ENCODE results near the gene PRKCA.
"Not testable (repeated sequence)": the region's sequence is repeated elsewhere in the genome, so short reads cannot be mapped to it uniquely, and the experiment has no call there.

PRKCA gene

DNA sequence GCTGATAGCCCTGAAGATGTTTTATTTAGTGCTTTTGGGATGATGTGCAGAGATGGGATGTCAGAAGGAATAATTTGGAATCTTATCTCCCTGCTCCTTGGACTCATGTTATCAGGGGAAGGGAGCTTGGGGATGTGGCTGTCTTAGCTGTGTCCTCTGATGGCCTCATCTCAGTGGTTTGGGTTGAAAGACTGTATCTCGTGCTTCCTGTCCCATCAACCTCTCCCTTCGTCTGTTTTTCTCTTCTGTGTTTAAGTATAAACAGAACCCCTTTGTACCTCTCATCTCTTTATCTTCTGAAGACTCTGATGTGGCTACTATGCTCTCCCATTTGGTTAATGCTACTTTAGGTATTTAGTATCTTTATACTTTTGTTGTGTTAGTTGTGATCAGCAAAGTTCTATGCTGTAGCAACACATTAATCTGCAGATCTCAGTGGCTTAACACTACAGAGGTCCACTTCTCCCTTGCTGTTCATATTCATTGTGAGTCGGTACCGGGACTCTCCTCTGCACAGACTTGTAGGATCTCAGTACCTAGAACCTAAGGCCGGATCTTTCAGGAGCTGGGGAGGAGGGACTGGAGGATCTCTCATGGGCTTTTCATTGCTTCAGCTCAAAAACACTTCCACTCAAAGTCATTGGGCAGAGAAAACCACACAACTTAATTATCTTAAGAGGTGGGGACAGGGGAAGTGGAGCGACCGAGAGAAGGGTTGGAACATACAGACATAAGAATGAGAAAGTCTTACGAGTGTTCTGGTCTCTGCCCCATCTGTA is 28.8 kb downstream of the PRKCA start:
- DNase-seq: no peak

DNA sequence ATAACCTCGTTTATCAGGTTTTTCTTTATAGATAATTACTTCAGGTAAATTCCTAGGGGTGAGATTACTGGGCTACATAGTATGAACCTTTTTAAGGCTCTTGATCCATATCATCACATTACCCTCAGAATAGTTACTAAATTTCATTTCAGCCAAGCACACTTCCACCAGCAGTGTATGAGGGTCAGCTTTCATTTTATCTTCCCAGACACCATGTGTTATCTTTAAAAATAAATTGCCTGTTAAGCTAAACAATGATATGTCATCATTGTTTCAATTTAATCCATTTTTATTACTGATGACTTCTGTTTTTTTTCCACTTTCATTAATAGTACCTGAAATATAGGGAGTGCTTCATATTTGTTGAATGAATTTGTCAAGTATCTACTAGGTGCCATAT is 33.4 kb downstream of the PRKCA start:
- no peak for DNase-seq

- DNase-seq: no peak
Observed at GRCh38 chr17:66337268-66337667, 34.9 kb downstream of the PRKCA start.

- no peak for DNase-seq
Observed at GRCh38 chr17:66337866-66338485, 35.6 kb downstream of the PRKCA start.

DNA sequence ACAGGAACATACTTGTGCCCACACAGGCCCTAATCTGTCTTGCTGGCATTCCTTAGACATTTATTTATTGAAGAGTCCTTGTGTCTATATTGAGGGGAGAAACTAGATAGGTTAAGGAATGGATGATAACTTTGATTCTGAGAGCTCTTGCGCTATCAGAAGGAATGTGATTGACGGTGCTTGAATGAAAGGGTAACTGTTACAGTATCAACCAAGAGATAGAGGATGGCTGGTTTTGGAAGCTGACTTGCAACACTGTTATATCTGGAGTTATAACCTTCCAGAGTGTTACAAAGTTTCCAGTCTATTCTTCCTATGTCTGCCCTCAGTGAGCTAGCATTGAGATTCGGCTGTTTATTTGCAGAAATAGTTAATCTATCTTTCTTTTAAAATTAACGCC is 36.5 kb downstream of the PRKCA start:
- DNase-seq: no peak

DNA sequence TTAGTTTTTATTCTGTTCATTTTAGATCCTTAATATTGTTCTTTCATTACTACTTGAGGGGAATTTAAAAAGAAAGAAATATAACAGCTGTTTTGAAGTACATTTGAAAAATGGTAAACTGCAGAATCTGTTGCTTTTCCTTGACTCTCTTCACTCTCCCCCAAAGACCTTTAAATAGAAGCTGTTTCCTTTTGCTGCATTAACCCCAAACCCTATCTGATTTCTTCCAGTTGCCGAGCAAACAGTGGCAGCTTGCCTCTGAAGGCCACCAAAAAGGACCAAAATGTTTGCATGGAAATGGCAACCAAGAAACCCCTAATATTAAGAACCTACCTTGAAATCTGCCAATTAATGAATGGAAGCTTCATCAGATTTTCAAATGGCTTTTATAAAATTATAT is 37.1 kb downstream of the PRKCA start:
- no peak for DNase-seq

DNA sequence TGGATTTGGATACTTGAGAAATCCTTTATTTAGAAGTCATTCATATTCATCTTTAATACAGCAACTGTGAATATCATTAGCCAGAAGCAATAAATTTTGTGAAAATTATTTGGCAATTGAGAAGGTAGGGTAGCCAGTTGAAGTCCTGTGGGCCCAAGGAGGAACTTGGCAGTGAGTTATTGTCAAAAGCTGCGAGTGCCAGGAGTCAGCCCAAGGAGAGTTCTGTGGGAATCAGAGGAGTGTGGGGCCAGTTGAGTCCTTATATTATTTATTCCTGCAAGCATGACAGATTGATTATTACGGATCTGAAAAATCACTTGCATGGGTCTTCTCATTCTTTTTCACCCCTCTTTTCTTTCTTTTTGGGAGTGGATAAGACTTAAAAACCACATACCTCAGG is 38.3 kb downstream of the PRKCA start:
- DNase-seq: no peak

GRCh38 chr17:66341462-66341861 is 39.0 kb downstream of the PRKCA start:
- DNase-seq: no peak

GRCh38 chr17:66342263-66342662 is 39.9 kb downstream of the PRKCA start:
- DNase-seq: not testable (repeated sequence)

DNA sequence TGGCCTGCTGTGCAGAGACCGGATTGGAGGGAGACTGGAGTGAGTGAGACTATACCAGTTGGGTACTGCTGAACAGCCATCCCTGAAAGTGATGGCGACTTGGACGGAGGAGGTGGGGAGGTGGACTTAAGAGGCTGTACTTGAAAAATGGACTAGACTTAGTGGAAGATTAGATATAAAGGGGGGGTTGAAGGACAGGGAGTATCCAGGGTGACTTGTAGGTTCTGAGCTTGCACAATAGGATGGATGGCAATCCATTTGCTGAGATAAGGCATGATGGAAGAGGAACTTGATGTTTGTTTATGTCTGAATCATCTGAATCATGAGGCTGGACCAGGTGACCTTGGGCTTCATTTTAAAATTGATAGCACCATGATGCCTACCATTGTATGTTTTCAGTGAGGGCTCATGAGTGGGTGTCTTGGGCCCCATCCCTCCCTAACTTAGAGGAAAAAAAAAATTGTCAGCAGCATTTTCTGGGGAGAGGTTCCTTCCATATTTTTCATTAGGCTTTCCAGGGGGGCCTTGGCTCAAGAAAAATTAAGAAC is 41.2 kb downstream of the PRKCA start:
- no peak for DNase-seq

DNA sequence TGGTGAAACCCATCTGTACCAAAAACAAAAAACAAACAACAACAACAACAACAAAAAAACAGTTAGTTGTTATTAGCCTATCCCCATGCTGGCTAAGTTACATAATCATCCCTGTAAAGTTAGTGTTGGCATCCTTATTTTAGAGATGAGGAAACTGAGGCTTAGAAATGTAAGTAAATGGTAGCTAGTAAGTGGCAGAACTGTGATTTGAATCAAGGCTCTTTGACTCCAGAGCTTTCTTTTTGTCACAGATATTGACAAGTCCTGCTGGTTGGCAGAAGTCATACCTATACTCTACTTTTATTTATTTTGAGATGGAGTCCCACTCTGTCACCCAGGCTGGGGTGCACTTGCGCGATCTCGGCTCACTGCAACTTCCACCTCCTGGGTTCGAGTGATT is 42.1 kb downstream of the PRKCA start:
- no peak for DNase-seq

GRCh38 chr17:66345264-66345663 is 42.9 kb downstream of the PRKCA start:
- DNase-seq: no peak

GRCh38 chr17:66345949-66346638 is 43.7 kb downstream of the PRKCA start:
- DNase-seq: not testable (repeated sequence)

GRCh38 chr17:66347661-66348514 is 45.5 kb downstream of the PRKCA start:
- no peak for DNase-seq

GRCh38 chr17:66348584-66349165 is 46.3 kb downstream of the PRKCA start:
- DNase-seq: no peak

GRCh38 chr17:66349521-66350254 is 47.3 kb downstream of the PRKCA start:
- no peak for DNase-seq

DNA sequence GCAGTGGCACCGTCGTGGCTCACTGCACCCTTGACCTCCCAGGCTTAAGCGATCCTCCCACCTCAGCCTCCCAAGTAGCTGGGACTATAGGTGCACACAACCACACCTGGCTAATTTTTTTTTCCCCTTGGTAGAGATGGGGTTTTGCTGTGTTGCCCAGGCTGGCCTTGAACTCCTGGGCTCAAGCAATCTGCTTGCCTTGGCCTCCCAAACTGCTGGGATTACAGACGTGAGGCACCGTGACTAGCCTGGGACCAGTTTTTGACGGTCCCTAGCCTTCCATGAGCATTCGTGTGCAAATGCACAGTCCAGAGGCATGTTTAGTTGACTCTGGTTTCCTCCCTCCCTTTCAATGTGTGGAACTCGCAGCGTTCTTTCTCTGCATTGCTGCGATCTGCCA is 48.2 kb downstream of the PRKCA start:
- DNase-seq: not testable (repeated sequence)

- no peak for DNase-seq
Observed at GRCh38 chr17:66351033-66351432, 48.6 kb downstream of the PRKCA start.

GRCh38 chr17:66351701-66352100 is 49.3 kb downstream of the PRKCA start:
- DNase-seq: no peak

DNA sequence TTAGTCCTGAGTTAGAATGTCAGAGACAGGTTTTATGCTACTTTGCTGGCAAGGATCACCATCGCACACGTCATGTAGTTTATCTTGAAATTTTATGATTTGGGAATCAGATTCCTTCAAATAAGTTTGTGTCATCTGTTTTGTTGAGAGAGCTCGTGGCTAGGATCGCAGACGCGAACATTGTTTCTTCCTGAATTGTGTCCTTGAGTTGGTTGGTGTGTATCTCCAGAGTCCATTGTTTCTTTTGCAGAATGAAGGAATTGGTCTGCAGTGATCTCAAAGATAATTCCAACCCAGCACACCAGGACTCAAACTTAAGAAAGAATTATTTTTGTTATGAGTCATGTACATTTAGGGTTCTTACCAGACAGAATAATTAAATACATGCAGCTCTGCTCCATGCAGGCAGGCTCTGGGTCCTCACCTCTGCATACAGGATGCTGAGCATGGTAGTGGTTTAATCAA is 51.6 kb downstream of the PRKCA start:
- DNase-seq: no peak

- DNase-seq: no peak
Observed at GRCh38 chr17:66354472-66354871, 52.1 kb downstream of the PRKCA start.

GRCh38 chr17:66354981-66355380 is 52.6 kb downstream of the PRKCA start:
- DNase-seq: no peak

All from activated CD4-positive, CD25-positive, alpha-beta regulatory T cell (primary cell).